Activated B cell treated with CpG ODN at 0.5 μM for 24 hours (primary cell): Measurements from ENCODE around the gene SPRY4. TPM values are rescaled to one million over a fixed set of nuclear protein-coding genes. Genes with fewer than 3 reads are reported as not detected.
"Not testable (repeated sequence)": the region's sequence is repeated elsewhere in the genome, so short reads cannot be mapped to it uniquely, and the experiment has no call there.

Experiments used
- ATAC-seq: fragments of 200-7000 bp; cut with Tn5 transposase; one replicate; pipeline ENCODE4 v1.10.0; 2021; ENCODE audit warnings: low read depth, mild to moderate bottlenecking, moderate library complexity
- CTCF ChIA-PET: fragments of 350-600 bp; sonication (Branson Sonifier 250); formaldehyde crosslinking; loops from one replicate; lab custom pipeline; 2021; ENCODE audit warnings: antibody characterized with exemption; lab: Charles Lee
- POLR2A ChIA-PET: fragments of 350-600 bp; sonication (Branson Sonifier 250); formaldehyde crosslinking; loops from one replicate; lab custom pipeline; 2021; ENCODE audit warnings: antibody characterized with exemption; lab: Charles Lee
- DNase-seq: peaks from one replicate; pipeline ENCODE4 v3.0.0; 2022
- H3K27ac Mint-ChIP-seq: one replicate; pipeline ENCODE4 v1.8.0; 2020; ENCODE audit warnings: mixed read lengths
- H3K27me3 Mint-ChIP-seq: one replicate; pipeline ENCODE4 v1.8.0; 2021; ENCODE audit warnings: mixed read lengths
- H3K36me3 Mint-ChIP-seq: one replicate; pipeline ENCODE4 v1.8.0; 2021; ENCODE audit warnings: low read depth, mixed read lengths
- H3K4me1 Mint-ChIP-seq: one replicate; pipeline ENCODE4 v1.8.0; 2021; ENCODE audit warnings: mixed read lengths
- H3K4me3 Mint-ChIP-seq: one replicate; pipeline ENCODE4 v1.8.0; 2020; ENCODE audit warnings: mild to moderate bottlenecking, mixed read lengths
- H3K9me3 Mint-ChIP-seq: one replicate; pipeline ENCODE4 v1.8.0; 2020; ENCODE audit warnings: mixed read lengths
- CTCF ChIP-seq: fragments of 200-600 bp; IDR thresholded peaks from one replicate; pipeline ENCODE4 v1.8.0; 2022; ENCODE audit warnings: antibody characterized with exemption, mild to moderate bottlenecking
- intact Hi-C: fragments of 100-400 bp; cut with micrococcal nuclease; formaldehyde crosslinking; loops from one replicate; pipeline ENCODE4 v1.15.1; 2024
- total RNA-seq: library from RNA; stranded (reverse); gene quantifications from 2 replicates; pipeline ENCODE4 v1.2.3, GENCODE V29; 2022

The SPRY4 gene
- total RNA-seq, 1 donor from 2014 or later = not detected

- ATAC-seq (no peak), DNase-seq (no peak)
- no peak overlapping the region for H3K27ac Mint-ChIP-seq
- POLR2A ChIA-PET = no interaction called here
- intact Hi-C loops = no loop called here
- no peaks in the 10 kb centered on the region for H3K4me1 Mint-ChIP-seq
- H3K36me3 Mint-ChIP-seq = no peaks in the 10 kb centered on the region
- no peak for TF ChIP-seq CTCF
- H3K4me3 Mint-ChIP-seq = no peak overlapping the region
- CTCF ChIA-PET = no interaction called here
- peaks cover 15% of the 10 kb centered on the region for H3K27me3 Mint-ChIP-seq
- H3K9me3 Mint-ChIP-seq = no peaks in the 10 kb centered on the region
Observed at GRCh38 chr5:142298789-142299188, 26.0 kb downstream of the SPRY4 start.

GRCh38 chr5:142297786-142298185 lies 27.0 kb downstream of the SPRY4 start:
- POLR2A ChIA-PET, CTCF ChIA-PET, H3K4me1 Mint-ChIP-seq, H3K4me3 Mint-ChIP-seq, intact Hi-C loops, H3K27ac Mint-ChIP-seq, H3K9me3 Mint-ChIP-seq, H3K36me3 Mint-ChIP-seq, ATAC-seq, DNase-seq: not testable (repeated sequence)
- peaks cover 21% of the 10 kb centered on the region for H3K27me3 Mint-ChIP-seq

GRCh38 chr5:142296914-142297417 lies 27.9 kb downstream of the SPRY4 start:
- ATAC-seq (no peak), DNase-seq (no peak)
- CTCF ChIA-PET = no interaction called here
- no peak overlapping the region for H3K4me3 Mint-ChIP-seq
- no peaks in the 10 kb centered on the region for H3K36me3 Mint-ChIP-seq
- POLR2A ChIA-PET = no interaction called here
- H3K27me3 Mint-ChIP-seq = peaks cover 21% of the 10 kb centered on the region
- H3K9me3 Mint-ChIP-seq = no peaks in the 10 kb centered on the region
- no peak overlapping the region for H3K27ac Mint-ChIP-seq
- no peaks in the 10 kb centered on the region for H3K4me1 Mint-ChIP-seq
- no peak for TF ChIP-seq CTCF
- intact Hi-C loops = no loop called here

DNA sequence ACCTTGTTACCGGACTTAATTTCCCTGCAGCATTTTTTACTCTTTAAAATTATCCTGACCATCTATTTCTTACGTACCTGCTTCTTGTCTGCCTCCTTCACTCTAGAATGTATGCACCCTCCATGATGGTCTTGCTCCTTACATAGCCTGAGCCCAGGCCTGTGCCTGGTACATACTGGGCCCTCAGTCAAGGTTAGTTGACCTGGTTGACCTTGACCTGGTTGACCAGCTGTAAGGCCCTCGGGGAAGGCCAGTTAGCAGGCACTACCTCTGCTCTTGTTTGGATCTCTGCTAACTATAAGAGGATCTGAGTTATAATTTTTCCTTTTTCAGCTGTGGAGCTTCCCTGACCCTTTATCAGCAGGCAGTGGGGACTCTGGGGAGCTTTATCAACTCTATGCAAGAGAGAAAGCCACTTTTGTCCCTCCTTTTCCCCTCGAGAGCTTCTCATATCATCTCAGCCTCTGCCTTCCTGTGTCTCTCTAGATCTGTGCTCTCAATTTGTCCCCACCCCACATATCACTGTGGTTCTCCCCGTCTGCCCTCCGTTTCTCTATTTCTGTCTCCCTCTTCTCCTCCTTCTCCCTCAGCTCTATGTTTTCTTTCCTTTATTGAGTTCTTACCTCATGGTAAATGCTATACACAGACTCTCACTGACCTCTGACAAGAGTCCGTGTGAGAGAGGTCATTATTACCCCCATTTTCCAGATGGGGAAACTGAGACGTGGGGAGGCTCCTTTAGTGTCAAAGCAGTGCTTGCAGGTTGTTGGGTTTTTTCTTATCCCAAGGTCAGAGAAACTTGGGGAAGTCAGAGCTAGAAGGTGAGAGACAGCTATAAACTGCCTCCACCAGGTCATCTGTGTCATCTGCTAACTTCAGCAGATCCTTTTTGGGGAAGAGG lies 28.6 kb downstream of the SPRY4 start:
- peaks cover 21% of the 10 kb centered on the region for H3K27me3 Mint-ChIP-seq
- ChIA-PET POLR2A (no interaction called here), CTCF (no interaction called here)
- H3K27ac Mint-ChIP-seq = no peak overlapping the region
- no peak for ATAC-seq
- no peaks in the 10 kb centered on the region for H3K36me3 Mint-ChIP-seq
- DNase-seq = no peak
- no peaks in the 10 kb centered on the region for H3K9me3 Mint-ChIP-seq
- no peak for TF ChIP-seq CTCF
- no peak overlapping the region for H3K4me3 Mint-ChIP-seq
- intact Hi-C loops = no loop called here
- no peaks in the 10 kb centered on the region for H3K4me1 Mint-ChIP-seq

DNA sequence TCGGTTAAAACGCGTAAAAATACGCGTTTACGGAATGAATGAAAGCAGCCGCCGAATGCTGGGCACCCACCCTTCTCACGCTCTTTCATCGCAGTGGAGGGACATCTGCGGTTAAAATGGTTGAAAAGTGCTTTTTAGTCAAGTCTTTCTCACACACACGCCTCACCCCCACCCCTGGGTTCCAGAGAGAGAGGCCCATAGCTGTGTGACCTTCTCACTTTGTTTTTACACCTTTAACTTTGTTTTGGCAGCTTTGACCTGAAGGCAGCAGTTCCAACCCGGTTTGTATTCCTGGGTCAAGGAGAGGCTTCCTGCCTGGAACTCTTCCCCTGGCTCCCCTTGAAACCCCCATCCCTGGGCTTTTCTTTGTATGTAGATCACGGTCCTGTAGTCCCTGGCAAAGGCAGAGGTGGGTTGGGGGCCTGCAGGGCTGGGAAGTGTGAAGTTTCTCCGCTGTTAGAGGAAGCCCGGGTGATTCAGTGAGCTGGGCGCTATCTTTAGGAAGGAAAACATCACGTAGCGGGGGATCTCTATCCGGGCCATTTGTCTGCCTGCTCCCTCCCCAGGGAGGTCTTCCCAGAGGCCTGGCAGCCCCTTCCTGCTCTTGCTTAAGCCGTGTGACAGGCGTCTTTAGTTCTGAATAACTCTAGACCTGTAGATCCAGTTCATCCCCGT lies 29.6 kb downstream of the SPRY4 start:
- DNase-seq (no peak), ATAC-seq (no peak)
- Mint-ChIP-seq H3K27me3 (peaks cover 21% of the 10 kb centered on the region), H3K9me3 (no peaks in the 10 kb centered on the region), H3K4me1 (no peaks in the 10 kb centered on the region), H3K27ac (no peak overlapping the region), H3K36me3 (no peaks in the 10 kb centered on the region), H3K4me3 (no peak overlapping the region)
- ChIA-PET CTCF (no interaction called here), POLR2A (no interaction called here)
- intact Hi-C loops = no loop called here
- no peak for TF ChIP-seq CTCF
